GM23248 (cell line): ENCODE results near the gene LILRB3. TPM values are rescaled to one million over a fixed set of nuclear protein-coding genes. Genes with fewer than 3 reads are reported as not detected.
"Not testable (repeated sequence)": the region's sequence is repeated elsewhere in the genome, so short reads cannot be mapped to it uniquely, and the experiment has no call there.

Experiments
- DNase-seq: peaks from one replicate; pipeline ENCODE4 v3.0.0-alpha.2; 2015
- H2AFZ ChIP-seq: fragments of 200-600 bp; sonication (generic); 2 replicates; pipeline ENCODE4 v1.6.1; 2016; ENCODE audit warnings: antibody characterized with exemption
- H3F3A ChIP-seq: fragments of 200-600 bp; sonication (generic); 2 replicates; pipeline ENCODE4 v1.6.1; 2016; ENCODE audit warnings: mild to moderate bottlenecking, antibody characterized with exemption, mixed run types; ENCODE audit not compliant: insufficient read depth
- H3K27ac ChIP-seq: fragments of 200-600 bp; sonication (generic); 2 replicates; pipeline ENCODE4 v1.5.1; 2016; ENCODE audit warnings: mild to moderate bottlenecking
- H3K27me3 ChIP-seq: fragments of 200-600 bp; sonication (generic); replicated peaks from 2 replicates; pipeline ENCODE4 v1.6.1; 2016; ENCODE audit warnings: mild to moderate bottlenecking; ENCODE audit not compliant: insufficient read depth
- H3K36me3 ChIP-seq: fragments of 200-600 bp; sonication (generic); 2 replicates; pipeline ENCODE4 v1.6.1; 2016; ENCODE audit warnings: low read depth, mild to moderate bottlenecking
- H3K4me1 ChIP-seq: fragments of 200-600 bp; sonication (generic); 2 replicates; pipeline ENCODE4 v1.6.1; 2016; ENCODE audit warnings: mild to moderate bottlenecking; ENCODE audit not compliant: insufficient read depth
- H3K4me2 ChIP-seq: fragments of 200-600 bp; sonication (generic); one replicate; pipeline ENCODE4 v1.6.1; 2016; ENCODE audit warnings: mild to moderate bottlenecking; ENCODE audit not compliant: unreplicated experiment
- H3K4me3 ChIP-seq: fragments of 200-600 bp; sonication (generic); 2 replicates; pipeline ENCODE4 v1.5.1; 2016; ENCODE audit warnings: mild to moderate bottlenecking
- H3K79me2 ChIP-seq: fragments of 200-600 bp; sonication (generic); 2 replicates; pipeline ENCODE4 v1.6.1; 2016; ENCODE audit warnings: mild to moderate bottlenecking; ENCODE audit not compliant: insufficient read depth
- H3K9ac ChIP-seq: fragments of 200-600 bp; sonication (generic); 2 replicates; pipeline ENCODE4 v1.6.1; 2016; ENCODE audit warnings: mild to moderate bottlenecking
- H3K9me2 ChIP-seq: fragments of 200-600 bp; sonication (generic); 2 replicates; pipeline ENCODE4 v1.6.1; 2016; ENCODE audit warnings: mixed run types, mild to moderate bottlenecking, moderate library complexity; ENCODE audit not compliant: insufficient read depth
- H3K9me3 ChIP-seq: fragments of 200-600 bp; sonication (generic); one replicate; pipeline ENCODE4 v1.6.1; 2017; ENCODE audit warnings: low read depth
- H4K20me1 ChIP-seq: fragments of 200-600 bp; sonication (generic); 2 replicates; pipeline ENCODE4 v1.6.0; 2016; ENCODE audit not compliant: insufficient read depth
- EZH2 ChIP-seq: fragments of 200-600 bp; sonication (generic); IDR thresholded peaks from 2 replicates; pipeline ENCODE4 v1.6.1; 2018; ENCODE audit warnings: antibody characterized with exemption, mild to moderate bottlenecking; ENCODE audit not compliant: insufficient read depth, poor library complexity, severe bottlenecking
- EZH2phosphoT487 ChIP-seq: fragments of 200-600 bp; sonication (generic); IDR thresholded peaks from 2 replicates; pipeline ENCODE4 v1.6.1; 2018; ENCODE audit warnings: antibody characterized with exemption, moderate library complexity, mild to moderate bottlenecking, low read depth; ENCODE audit not compliant: insufficient read depth
- WGBS, 2 experiments: methylation state at CpG; one replicate each; pipeline ENCODE4 v1.1.6; 2015 to 2017; ENCODE audit warnings: low lambda C conversion rate in 2 of 2, low coverage in 1 of 2; ENCODE audit errors: missing lambda C conversion rate in 2 of 2; 5-methylcytosine and 5-hydroxymethylcytosine counted together
- in situ Hi-C: fragments of 300-500 bp; cut with MboI; formaldehyde crosslinking; loops from 2 replicates; pipeline ENCODE4 v1.15.0; 2020
- polyA plus RNA-seq: library from polyadenylated mRNA; unstranded; fragments of >200 nt; fragmentation: Nextera tagmentation; extraction: Ambion mirVana; gene quantifications from 2 replicates; pipeline ENCODE4 v1.2.1, GENCODE V29; 2016
- total RNA-seq: library from RNA; depleted of rRNA; stranded (reverse); fragments of >200 nt; shearing (Covaris generic); gene quantifications from 2 replicates; pipeline ENCODE4 v1.2.3, GENCODE V29; 2014

The LILRB3 gene
- total and polyA plus RNA-seq, 2 experiments from 2014 or later = 0.53 TPM; not detected in 1

GRCh38 chr19:54239491-54240371 lies 16.9 kb upstream of the LILRB3 start:
- H2AFZ ChIP-seq, H3K4me1 ChIP-seq, H3K4me3 ChIP-seq, H3K79me2 ChIP-seq, H3F3A ChIP-seq, H3K4me2 ChIP-seq, H3K9me3 ChIP-seq, H3K27ac ChIP-seq, DNase-seq, in situ Hi-C loops, H3K27me3 ChIP-seq, H3K9me2 ChIP-seq, H3K9ac ChIP-seq, H3K36me3 ChIP-seq, H4K20me1 ChIP-seq: not testable (repeated sequence)
- WGBS, 2 experiments = 36 to 38% methylated on average over 14 of the region's 21 CpGs

- TF ChIP-seq EZH2phosphoT487 (no peak), EZH2 (no peak)
- Histone ChIP-seq H2AFZ (no peak overlapping the region), H3K4me1 (no peaks in the 10 kb centered on the region), H3K4me2 (no peak overlapping the region), H3K27me3 (peaks cover 10% of the 10 kb centered on the region), H4K20me1 (no peaks in the 10 kb centered on the region), H3F3A (no peaks in the 10 kb centered on the region), H3K36me3 (no peaks in the 10 kb centered on the region), H3K79me2 (no peaks in the 10 kb centered on the region), H3K27ac (no peak overlapping the region), H3K9me2 (no peaks in the 10 kb centered on the region), H3K4me3 (no peak overlapping the region), H3K9ac (no peak overlapping the region), H3K9me3 (no peaks in the 10 kb centered on the region)
- in situ Hi-C loops = no loop called here
- no peak for DNase-seq
- 38 to 43% methylated on average over 5 of the region's 5 CpGs for WGBS, 2 experiments
These were observed 11.1 kb upstream of the LILRB3 start for GRCh38 chr19:54233941-54234340.

GRCh38 chr19:54231077-54231931 lies 8.5 kb upstream of the LILRB3 start:
- in situ Hi-C loops = no loop called here
- DNase-seq = peak; percentile 86
- H3K4me2 ChIP-seq = no peak overlapping the region

GRCh38 chr19:54230031-54230430 lies 7.2 kb upstream of the LILRB3 start:
- Histone ChIP-seq H3K9ac (no peak overlapping the region), H3K9me2 (no peaks in the 10 kb centered on the region), H3K4me2 (no peak overlapping the region), H3K9me3 (no peaks in the 10 kb centered on the region), H3K27me3 (peaks cover 11% of the 10 kb centered on the region), H3F3A (no peaks in the 10 kb centered on the region), H3K4me1 (no peaks in the 10 kb centered on the region), H3K36me3 (no peaks in the 10 kb centered on the region), H4K20me1 (no peaks in the 10 kb centered on the region), H3K79me2 (no peaks in the 10 kb centered on the region), H3K27ac (no peak overlapping the region), H3K4me3 (no peak overlapping the region), H2AFZ (no peak overlapping the region)
- WGBS, 2 experiments = 65 to 69% methylated on average over 7 of the region's 7 CpGs
- in situ Hi-C loops = no loop called here
- DNase-seq = no peak
- no peak for TF ChIP-seq EZH2phosphoT487
- no peak for TF ChIP-seq EZH2

More at GRCh38 chr19:54231077-54231931, 8.5 kb upstream of the LILRB3 start:
- no peaks in the 10 kb centered on the region for H3K36me3 ChIP-seq
- H3K27me3 ChIP-seq = peaks cover 12% of the 10 kb centered on the region
- WGBS, 2 experiments = 10 to 15% methylated on average over 21 of the region's 21 CpGs
- H2AFZ ChIP-seq = no peak overlapping the region
- no peaks in the 10 kb centered on the region for H3F3A ChIP-seq
- no peak overlapping the region for H3K4me3 ChIP-seq
- H4K20me1 ChIP-seq = no peaks in the 10 kb centered on the region
- H3K9me3 ChIP-seq = no peaks in the 10 kb centered on the region
- TF ChIP-seq EZH2phosphoT487 (no peak), EZH2 (no peak)
- no peak overlapping the region for H3K9ac ChIP-seq
- H3K4me1 ChIP-seq = no peaks in the 10 kb centered on the region
- H3K9me2 ChIP-seq = no peaks in the 10 kb centered on the region
- H3K27ac ChIP-seq = no peak overlapping the region
- H3K79me2 ChIP-seq = no peaks in the 10 kb centered on the region
